HepG2 (cell line): ENCODE measurements around the gene CCDC88A. TPM values are rescaled to one million over a fixed set of nuclear protein-coding genes. Genes with fewer than 3 reads are reported as not detected.

ENCODE experiments used
- ARNT2 ChIP-seq: sonication (generic); formaldehyde crosslinking; IDR thresholded peaks from 2 replicates; pipeline ENCODE4 v1.8.0; 2022; ENCODE audit warnings: mild to moderate bottlenecking, low read depth, missing genetic modification reagents, moderate library complexity
- ATF2 ChIP-seq: sonication (generic); formaldehyde crosslinking; IDR thresholded peaks from 2 replicates; pipeline ENCODE4 v1.4.0; 2020; ENCODE audit warnings: missing genetic modification reagents
- HNRNPLL ChIP-seq: fragments of 200-400 bp; formaldehyde crosslinking; IDR thresholded peaks from 2 replicates; pipeline ENCODE4 v1.6.1; 2017; ENCODE audit warnings: mild to moderate bottlenecking, low read depth, low read length; ENCODE audit not compliant: poor library complexity, severe bottlenecking
- MED1 ChIP-seq: sonication (generic); formaldehyde crosslinking; IDR thresholded peaks from 2 replicates; pipeline ENCODE4 v1.4.0; 2020; ENCODE audit warnings: missing genetic modification reagents
- NR1H2 ChIP-seq: sonication (generic); formaldehyde crosslinking; IDR thresholded peaks from 2 replicates; pipeline ENCODE4 v1.8.1; 2022; ENCODE audit warnings: low read depth, missing genetic modification reagents, borderline replicate concordance
- PHB2 ChIP-seq: fragments of 450-650 bp; IDR thresholded peaks from 2 replicates; pipeline ENCODE4 v1.6.1; 2018; ENCODE audit not compliant: partially characterized antibody
- PHF5A ChIP-seq: IDR thresholded peaks from one replicate; pipeline ENCODE4 v1.6.1; 2018; ENCODE audit warnings: low read depth, missing genetic modification reagents; ENCODE audit not compliant: unreplicated experiment
- PHF8 ChIP-seq: sonication (generic); formaldehyde crosslinking; IDR thresholded peaks from 2 replicates; pipeline ENCODE4 v1.5.0; 2020; ENCODE audit warnings: missing genetic modification reagents
- PREB ChIP-seq: sonication (generic); formaldehyde crosslinking; IDR thresholded peaks from 2 replicates; pipeline ENCODE4 v1.4.0; 2020; ENCODE audit warnings: missing genetic modification reagents
- SNAPC5 ChIP-seq: sonication (generic); formaldehyde crosslinking; IDR thresholded peaks from 2 replicates; pipeline ENCODE4 v1.8.1; 2023; ENCODE audit warnings: mild to moderate bottlenecking, missing genetic modification reagents, borderline replicate concordance
- ZNF18 ChIP-seq: sonication (generic); formaldehyde crosslinking; IDR thresholded peaks from 2 replicates; pipeline ENCODE4 v1.8.0; 2022; ENCODE audit warnings: mild to moderate bottlenecking, missing genetic modification reagents; ENCODE audit not compliant: insufficient replicate concordance
- ZNF180 ChIP-seq: sonication (generic); formaldehyde crosslinking; IDR thresholded peaks from 2 replicates; pipeline ENCODE4 v1.4.0; 2020; ENCODE audit warnings: low read depth, missing genetic modification reagents, borderline replicate concordance
- ZNF256 ChIP-seq: sonication (generic); formaldehyde crosslinking; conservative IDR thresholded peaks from 2 replicates; pipeline ENCODE4 v1.4.0; 2020; ENCODE audit warnings: missing genetic modification reagents
- ZNF451 ChIP-seq: sonication (generic); formaldehyde crosslinking; IDR thresholded peaks from 2 replicates; pipeline ENCODE4 v1.5.0; 2020; ENCODE audit warnings: mild to moderate bottlenecking, missing genetic modification reagents
- ZNF549 ChIP-seq: sonication (generic); formaldehyde crosslinking; IDR thresholded peaks from 2 replicates; pipeline ENCODE4 v1.5.0; 2020; ENCODE audit warnings: missing genetic modification reagents
- ZNF552 ChIP-seq: sonication (generic); formaldehyde crosslinking; IDR thresholded peaks from 2 replicates; pipeline ENCODE4 v1.9.0; 2022; ENCODE audit warnings: missing genetic modification reagents, mild to moderate bottlenecking, borderline replicate concordance
- ZNF564 ChIP-seq: sonication (generic); formaldehyde crosslinking; IDR thresholded peaks from 2 replicates; pipeline ENCODE4 v1.8.1; 2023; ENCODE audit warnings: mild to moderate bottlenecking, missing genetic modification reagents
- ZNF605 ChIP-seq: sonication (generic); formaldehyde crosslinking; IDR thresholded peaks from 2 replicates; pipeline ENCODE4 v1.8.0; 2022; ENCODE audit warnings: mild to moderate bottlenecking, missing genetic modification reagents
- ZNF720 ChIP-seq: sonication (generic); formaldehyde crosslinking; IDR thresholded peaks from 2 replicates; pipeline ENCODE4 v1.4.0; 2020; ENCODE audit warnings: missing genetic modification reagents
- ZNF766 ChIP-seq: sonication (generic); formaldehyde crosslinking; IDR thresholded peaks from 2 replicates; pipeline ENCODE4 v1.5.0; 2020; ENCODE audit warnings: missing genetic modification reagents, borderline replicate concordance
- ZNF781 ChIP-seq: sonication (generic); formaldehyde crosslinking; IDR thresholded peaks from 2 replicates; pipeline ENCODE4 v1.5.1; 2020; ENCODE audit warnings: borderline replicate concordance, mild to moderate bottlenecking, missing genetic modification reagents; ENCODE audit errors: not compliant biosample characterization
- ZNF784 ChIP-seq: sonication (generic); formaldehyde crosslinking; IDR thresholded peaks from 2 replicates; pipeline ENCODE4 v1.5.1; 2020; ENCODE audit warnings: missing genetic modification reagents, mild to moderate bottlenecking, borderline replicate concordance
- ZSCAN21 ChIP-seq: sonication (generic); formaldehyde crosslinking; IDR thresholded peaks from 2 replicates; pipeline ENCODE4 v1.8.0; 2022; ENCODE audit warnings: mild to moderate bottlenecking, missing genetic modification reagents, moderate library complexity, borderline replicate concordance
- polyA plus RNA-seq, 8 experiments: library from polyadenylated mRNA; depleted of rRNA in 3 of 8; stranded (reverse) in 7 of 8; unstranded in 1 of 8; fragments of >200 nt; fragmentation: Illumina TruSeq in 4 of 8; extraction: Trizol in 4 of 8; gene quantifications; 2 replicates each; pipeline versions ENCODE4 v1.2.1 to v1.2.3, GENCODE V29; 2011 to 2016; ENCODE audit warnings: low read depth in 4 of 8, missing spikeins in 1 of 8, mixed read lengths in 1 of 8; ENCODE audit not compliant: insufficient read depth in 1 of 8
- total RNA-seq, 5 experiments: library from RNA; depleted of rRNA; stranded (reverse); fragments of >200 nt; fragmentation: Illumina TruSeq; extraction: Trizol; gene quantifications; 2 replicates each; pipeline ENCODE4 v1.2.3, GENCODE V29; 2016; ENCODE audit warnings: low read depth in 1 of 5

Gene CCDC88A
- total and polyA plus RNA-seq, 2 of the 13 experiments (the other 11 are each of a cell fraction or from before 2014, with no cell fraction given), result 43.2 to 84.1 TPM

GRCh38 chr2:55282110-55282917 lies 137.3 kb downstream of the CCDC88A start (continued):
- TF ChIP-seq ARNT2 (peak; percentile 94), ZNF605 (CRISPR knock-in tag) (peak; percentile 79), PREB (CRISPR knock-in tag) (no peak), PHF8 (CRISPR knock-in tag) (peak; percentile 98), ZNF720 (CRISPR knock-in tag) (no peak), ZNF451 (peak; percentile 92), HNRNPLL (peak; percentile 100), ZNF549 (CRISPR knock-in tag) (no peak), PHB2 (no peak), ZSCAN21 (CRISPR knock-in tag) (peak; percentile 97), MED1 (CRISPR knock-in tag) (peak; percentile 81), ZNF564 (CRISPR knock-in tag) (peak; percentile 95), ZNF18 (CRISPR knock-in tag) (peak; percentile 80), PHF5A (CRISPR knock-in tag) (no peak), ZNF784 (CRISPR knock-in tag) (peak; percentile 93), ZNF256 (CRISPR knock-in tag) (peak; percentile 89; the same call in 1 of the 2 replicates), SNAPC5 (CRISPR knock-in tag) (no peak), ZNF552 (CRISPR knock-in tag) (peak; percentile 91), NR1H2 (CRISPR knock-in tag) (no peak; the same call in 1 of the 2 replicates), ATF2 (no peak; the same call in 1 of the 2 replicates), ZNF781 (CRISPR knock-in tag) (peak; percentile 95), ZNF180 (no peak), ZNF766 (CRISPR knock-in tag) (peak; percentile 74)
